HG03457 (cell line): Measurements from ENCODE around the gene SEMG2.

Experiments used
- ATAC-seq: cut with Tn5 transposase; IDR thresholded peaks from one replicate; pipeline ENCODE4 v1.9.1; 2021; ENCODE audit warnings: moderate number of reproducible peaks; ENCODE audit not compliant: unreplicated experiment

Gene SEMG2

GRCh38 chr20:45226287-45226686, 5.1 kb downstream of the SEMG2 start:
- no peak for ATAC-seq

DNA sequence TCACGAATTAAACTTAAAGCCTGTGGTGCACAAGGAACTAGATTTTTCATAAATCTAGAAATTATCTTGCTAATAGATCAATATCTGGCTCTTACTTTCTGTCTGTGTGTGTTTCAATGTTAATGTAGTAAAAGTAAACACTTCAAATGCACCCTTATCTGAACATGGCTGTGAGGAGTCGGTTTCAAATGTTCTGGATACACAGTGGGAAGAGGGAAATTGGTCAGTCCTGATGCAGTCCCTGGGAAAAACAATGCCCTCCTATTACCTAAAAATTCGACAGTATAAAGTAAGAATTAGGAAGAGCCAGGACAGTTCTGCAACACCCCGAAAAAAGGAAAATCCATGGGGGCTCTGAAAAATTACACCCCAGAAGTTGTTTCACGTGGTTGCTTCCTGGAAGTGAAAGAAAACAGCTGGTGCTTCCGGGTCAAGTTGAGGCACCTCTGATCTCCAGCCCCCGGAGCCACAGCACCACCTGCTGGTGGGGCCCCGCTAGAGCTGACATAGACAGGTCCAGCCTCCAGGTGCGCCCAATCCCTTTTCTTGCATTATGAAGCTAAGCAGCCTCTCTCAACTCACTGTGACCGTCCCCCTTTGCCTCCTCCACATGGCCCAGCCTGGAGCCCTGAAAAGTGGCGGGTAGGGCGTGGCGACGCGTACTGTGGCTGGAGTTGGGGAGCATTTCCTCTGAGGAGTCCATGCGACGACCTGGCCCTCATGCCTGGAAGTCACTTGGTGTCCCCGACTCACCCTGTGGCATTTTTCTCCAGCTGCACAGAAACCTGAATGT, 8.3 kb downstream of the SEMG2 start:
- no peak for ATAC-seq

- no peak for ATAC-seq
Measured at GRCh38 chr20:45230631-45231030, 9.5 kb downstream of the SEMG2 start.

GRCh38 chr20:45235995-45236394, 14.8 kb downstream of the SEMG2 start:
- ATAC-seq = no peak

DNA sequence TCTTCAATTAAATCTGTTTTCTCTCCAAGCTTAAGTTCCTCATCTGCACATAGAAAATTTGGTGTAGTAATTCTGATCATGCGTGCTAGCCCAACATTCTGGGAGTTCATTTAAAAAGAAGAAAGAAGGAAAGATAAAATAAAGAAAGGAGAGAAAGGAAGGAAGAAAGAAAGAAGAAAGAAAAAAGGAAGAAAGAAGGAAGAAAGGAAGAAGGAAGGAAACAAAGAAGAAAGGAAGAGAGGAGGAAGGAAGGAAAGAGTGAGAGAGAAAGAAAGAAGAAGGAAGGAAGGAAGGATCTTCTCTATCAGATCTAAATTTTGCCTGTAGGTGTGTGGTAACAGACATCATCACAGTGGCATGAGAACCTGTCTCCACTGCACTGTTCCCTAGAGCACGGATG, 17.0 kb downstream of the SEMG2 start:
- ATAC-seq = no peak

DNA sequence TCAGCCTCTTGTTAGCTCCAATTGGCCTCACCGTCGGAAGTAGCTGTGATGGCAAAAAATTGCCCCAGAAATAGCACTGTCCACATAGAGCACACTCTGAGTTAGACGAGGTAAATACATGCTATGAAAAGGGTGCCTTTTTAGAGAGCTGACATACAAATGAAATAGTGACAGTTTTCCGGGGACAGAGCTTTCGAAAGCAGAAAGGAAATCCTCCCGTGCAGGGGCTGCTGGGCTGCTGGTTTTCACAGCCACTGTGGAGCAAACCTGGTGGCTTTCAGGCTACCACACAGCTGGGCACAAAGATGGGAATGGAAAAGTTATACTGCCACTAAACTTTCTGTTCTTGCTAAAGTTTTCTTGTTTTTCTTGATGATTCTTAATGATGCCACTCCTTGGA, 24.9 kb downstream of the SEMG2 start:
- ATAC-seq = no peak

GRCh38 chr20:45247865-45248264, 26.7 kb downstream of the SEMG2 start:
- no peak for ATAC-seq

GRCh38 chr20:45248609-45249008, 27.4 kb downstream of the SEMG2 start:
- no peak for ATAC-seq

DNA sequence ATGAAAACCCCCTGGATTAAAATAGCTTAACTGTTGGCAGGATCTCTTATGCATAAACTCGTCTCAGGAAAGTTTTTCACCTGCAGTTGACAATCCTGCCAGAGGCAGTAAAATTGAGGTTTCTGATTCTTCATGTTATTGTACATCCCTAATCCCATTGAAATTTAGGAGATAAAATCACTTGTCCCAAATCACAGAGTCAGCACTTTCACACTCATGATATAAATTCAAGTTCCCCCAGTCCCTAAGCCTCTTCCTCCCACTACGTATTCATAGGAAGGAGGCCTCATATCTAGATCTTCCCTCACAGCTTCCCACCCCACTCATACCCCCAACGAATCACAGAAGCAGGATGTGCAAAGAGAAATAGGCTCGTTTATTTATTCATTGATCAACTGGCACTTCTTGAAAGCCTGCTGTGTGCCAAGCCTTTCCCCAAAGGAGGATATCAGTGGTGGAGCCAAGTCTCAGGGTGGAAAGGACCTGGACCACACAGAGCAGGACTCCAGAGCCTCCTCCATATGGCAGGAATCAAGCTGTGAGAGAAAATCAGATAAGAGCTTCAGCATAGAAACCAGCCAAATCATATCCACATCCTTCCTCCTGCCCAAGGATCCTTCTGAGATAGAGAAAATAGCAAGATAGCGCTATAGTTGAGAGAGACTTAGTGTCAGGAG, 30.8 kb downstream of the SEMG2 start:
- no peak for ATAC-seq

GRCh38 chr20:45253261-45253660, 32.1 kb downstream of the SEMG2 start:
- no peak for ATAC-seq

DNA sequence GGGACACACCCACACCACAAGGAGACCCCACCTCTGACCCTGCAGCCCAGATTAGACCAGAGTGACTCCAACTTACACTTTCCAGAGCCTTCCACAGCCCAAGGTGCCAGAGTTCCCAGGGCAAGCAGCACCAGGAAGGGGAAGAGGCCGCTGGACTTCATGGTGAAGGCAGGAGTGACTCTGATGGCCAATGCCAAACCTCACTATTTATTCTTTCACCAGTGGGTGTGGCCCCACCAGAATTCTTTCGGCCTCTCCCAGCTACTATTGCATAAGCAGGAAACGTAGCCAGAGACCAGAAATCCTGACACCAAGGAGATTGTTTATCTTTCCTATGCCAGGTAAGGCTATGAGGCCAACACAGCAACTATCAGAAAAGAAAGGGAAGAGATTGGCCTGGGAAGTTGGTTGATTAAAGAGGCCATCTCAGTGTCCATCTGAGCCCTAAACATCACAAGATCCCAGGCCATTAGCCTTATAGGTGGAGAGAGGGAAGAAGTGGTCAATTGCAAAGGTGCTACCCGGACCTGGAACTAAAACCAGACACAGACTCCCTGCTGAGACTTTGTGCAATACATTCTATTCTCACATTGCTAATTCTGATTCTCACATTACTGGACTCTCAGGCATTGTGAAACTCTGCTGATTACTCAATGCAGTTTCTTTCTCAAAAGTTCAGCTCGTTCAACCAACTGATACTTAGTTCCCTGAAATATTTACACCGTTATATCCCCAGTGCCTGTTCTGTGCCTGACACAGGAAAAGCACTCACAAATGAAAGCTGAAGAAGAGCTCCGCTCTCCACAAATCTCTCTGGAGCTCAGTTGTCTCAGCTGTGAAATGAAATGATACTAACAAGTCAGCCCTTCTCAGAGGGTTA, 33.5 kb downstream of the SEMG2 start, which contains the start of gene SLPI:
Gene SLPI (minus strand): TSS at position 182 of the 880 bp plus-strand sequence. CDS start 21 bp downstream, at position 161.
- no peak for ATAC-seq

DNA sequence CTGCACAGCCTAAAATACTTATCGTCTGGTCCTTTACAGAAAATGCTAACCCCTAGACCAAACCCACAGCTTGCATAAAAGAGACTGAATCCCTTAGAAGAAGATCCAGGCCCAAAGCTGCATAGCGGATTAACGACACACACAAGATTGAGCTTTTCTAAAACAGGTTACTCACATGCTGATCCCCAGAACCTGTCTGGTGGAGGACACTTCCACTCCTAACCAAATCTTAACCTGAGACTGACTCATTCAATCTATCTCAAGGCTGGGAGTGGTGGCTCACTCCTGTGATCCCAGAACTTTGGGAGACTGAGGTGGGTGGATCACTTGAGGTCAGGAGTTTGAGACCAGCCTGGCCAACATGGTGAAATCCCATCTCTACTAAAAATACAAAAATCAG, 36.0 kb downstream of the SEMG2 start:
- ATAC-seq = no peak

GRCh38 chr20:45257711-45258110, 36.5 kb downstream of the SEMG2 start:
- ATAC-seq = no peak

- no peak for ATAC-seq
Measured at GRCh38 chr20:45258259-45258658, 37.1 kb downstream of the SEMG2 start.

DNA sequence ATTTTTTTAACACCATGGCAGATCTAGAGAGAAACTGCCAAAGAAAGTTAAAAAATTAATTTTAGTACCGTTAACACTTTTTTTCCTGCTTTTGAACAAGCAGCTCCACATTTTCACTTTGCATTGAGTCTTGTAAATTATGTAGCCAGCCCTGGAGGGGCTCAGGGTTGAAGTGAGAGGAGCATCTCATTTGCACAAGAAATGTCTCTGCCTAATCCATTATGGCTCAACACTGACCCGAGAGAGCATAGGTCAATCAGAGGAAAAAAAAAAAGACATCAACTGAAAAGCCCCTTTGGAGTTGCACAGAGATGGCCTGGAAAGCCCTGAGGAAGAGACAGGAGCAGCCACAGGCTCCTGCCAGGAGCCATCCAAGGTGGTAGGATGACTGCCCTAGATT, 37.5 kb downstream of the SEMG2 start:
- ATAC-seq = no peak

GRCh38 chr20:45263556-45264266, 42.5 kb downstream of the SEMG2 start:
- no peak for ATAC-seq

GRCh38 chr20:45266977-45267376, 45.8 kb downstream of the SEMG2 start:
- ATAC-seq = no peak

GRCh38 chr20:45268531-45268930, 47.4 kb downstream of the SEMG2 start:
- no peak for ATAC-seq

GRCh38 chr20:45269056-45269455, 47.9 kb downstream of the SEMG2 start:
- ATAC-seq = no peak

DNA sequence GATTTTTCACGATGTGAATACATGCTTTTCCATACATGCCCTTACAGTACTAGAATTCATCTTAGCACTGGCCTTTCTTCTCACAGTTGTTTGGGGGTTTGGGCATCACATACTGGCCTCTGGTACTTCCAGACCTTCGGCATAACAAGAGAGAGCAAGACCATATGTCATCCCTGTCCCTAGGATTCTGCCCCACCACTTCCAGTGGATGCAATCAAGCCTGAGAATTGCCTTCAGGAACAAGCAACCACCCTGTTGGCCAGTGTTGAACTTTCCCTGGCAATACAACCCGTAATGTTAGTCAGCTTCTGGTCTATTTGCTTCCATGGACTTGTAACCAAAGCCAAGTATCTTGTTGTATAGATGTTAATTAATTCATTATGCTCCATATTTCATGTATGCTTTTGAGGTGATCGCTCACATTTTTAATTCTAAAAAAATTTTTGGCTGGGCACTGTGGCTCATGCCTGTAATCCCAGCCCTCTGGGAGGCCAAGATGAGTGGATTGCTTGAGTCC, 48.6 kb downstream of the SEMG2 start:
- ATAC-seq = no peak
